Activated T-cell treated with anti-CD3 and anti-CD28 coated beads, Interleukin-2, amount 50 U/mL, for 72 hours (primary cell): ENCODE results near the gene SCRN1. TPM values are rescaled to one million over a fixed set of nuclear protein-coding genes. Genes with fewer than 3 reads are reported as not detected.

Experiments
- ATAC-seq, 2 donors: fragments of 150-1000 bp; cut with Tn5 transposase; replicated peaks in 1 of 2; 2 replicates each; pipeline ENCODE4 v1.10.0; 2021; ENCODE audit warnings: moderate library complexity in 2 of 2, mild to moderate bottlenecking in 1 of 2
- DNase-seq, 2 donors: peaks; one replicate each; pipeline ENCODE4 v3.0.0; 2021 to 2022; ENCODE audit warnings: mixed read lengths in 1 of 2
- H3K27ac Mint-ChIP-seq: one replicate; pipeline ENCODE4 v1.8.0; 2022; ENCODE audit warnings: mild to moderate bottlenecking, moderate library complexity, mixed read lengths
- H3K27me3 Mint-ChIP-seq: one replicate; pipeline ENCODE4 v1.8.0; 2022; ENCODE audit warnings: low read depth, mixed read lengths
- H3K36me3 Mint-ChIP-seq, 2 donors: one replicate each; pipeline ENCODE4 v1.8.0; 2022; ENCODE audit warnings: mixed read lengths in 2 of 2, mild to moderate bottlenecking in 1 of 2; ENCODE audit not compliant: insufficient read depth in 2 of 2
- H3K4me1 Mint-ChIP-seq: one replicate; pipeline ENCODE4 v1.8.0; 2022; ENCODE audit warnings: low read depth, mixed read lengths
- H3K4me3 Mint-ChIP-seq, 2 donors: one replicate each; pipeline ENCODE4 v1.8.0; 2022; ENCODE audit warnings: mild to moderate bottlenecking in 2 of 2, mixed read lengths in 2 of 2, moderate library complexity in 2 of 2
- H3K9me3 Mint-ChIP-seq, 2 donors: one replicate each; pipeline ENCODE4 v1.8.0; 2022; ENCODE audit warnings: mixed read lengths in 2 of 2
- total RNA-seq, 2 donors: library from RNA; stranded (reverse); gene quantifications; one replicate each; pipeline ENCODE4 v1.2.3, GENCODE V29; 2022

SCRN1 gene
- total RNA-seq, 2 donors from 2014 or later, result 10.3 to 14.0 TPM

DNA sequence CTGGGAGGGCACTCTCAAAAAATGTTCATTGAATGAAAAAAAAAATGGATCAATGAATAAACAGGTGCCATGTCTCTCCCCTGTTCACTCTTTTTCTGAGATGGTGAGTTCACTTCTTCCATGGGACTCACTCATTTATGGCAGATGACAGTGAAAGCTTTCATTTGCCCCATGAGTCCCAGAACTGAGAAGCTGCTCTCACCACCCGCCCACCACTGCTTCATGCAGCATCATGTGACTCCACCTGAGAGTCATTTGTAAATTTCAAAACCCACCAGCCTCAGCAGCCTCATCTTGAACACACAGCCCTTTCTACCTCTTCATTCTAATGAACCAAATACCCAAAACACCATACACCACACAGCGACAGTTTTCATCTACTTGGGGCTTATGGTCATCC, 64.9 kb downstream of the SCRN1 start:
- H3K27me3 Mint-ChIP-seq, result no peaks in the 10 kb centered on the region
- peaks cover 8% of the 10 kb centered on the region for H3K4me1 Mint-ChIP-seq
- DNase-seq (peak; percentile 22 to 30), ATAC-seq (peak; percentile 60 to 70)
- no peak overlapping the region for H3K4me3 Mint-ChIP-seq
- H3K36me3 Mint-ChIP-seq, result no peaks in the 10 kb centered on the region
- no peaks in the 10 kb centered on the region for H3K9me3 Mint-ChIP-seq
- no peak overlapping the region for H3K27ac Mint-ChIP-seq

DNA sequence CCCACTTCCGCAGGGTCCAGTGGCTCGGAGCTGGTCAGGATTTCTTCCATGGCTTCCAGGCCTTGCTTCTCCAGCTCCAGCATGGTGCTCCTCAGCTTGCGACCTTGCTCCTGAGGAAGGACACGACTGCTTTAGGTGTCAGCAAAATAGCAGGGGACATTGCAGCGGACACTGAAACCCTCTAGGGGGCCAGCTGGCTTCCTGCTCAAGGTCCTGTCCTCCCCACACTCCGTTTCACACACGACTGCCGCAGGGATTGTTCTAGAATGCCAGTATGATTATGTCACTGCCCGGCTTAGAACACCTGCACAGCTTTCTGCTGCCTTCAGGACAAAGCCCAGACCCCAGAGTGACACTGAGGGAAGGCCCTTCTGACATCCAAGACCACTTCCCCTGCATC, 65.6 kb downstream of the SCRN1 start:
- Mint-ChIP-seq H3K4me3 (no peak overlapping the region), H3K9me3 (no peaks in the 10 kb centered on the region), H3K27me3 (no peaks in the 10 kb centered on the region), H3K36me3 (no peaks in the 10 kb centered on the region), H3K27ac (no peak overlapping the region), H3K4me1 (peaks cover 8% of the 10 kb centered on the region)
- DNase-seq, result no peak
- ATAC-seq, result no peak

DNA sequence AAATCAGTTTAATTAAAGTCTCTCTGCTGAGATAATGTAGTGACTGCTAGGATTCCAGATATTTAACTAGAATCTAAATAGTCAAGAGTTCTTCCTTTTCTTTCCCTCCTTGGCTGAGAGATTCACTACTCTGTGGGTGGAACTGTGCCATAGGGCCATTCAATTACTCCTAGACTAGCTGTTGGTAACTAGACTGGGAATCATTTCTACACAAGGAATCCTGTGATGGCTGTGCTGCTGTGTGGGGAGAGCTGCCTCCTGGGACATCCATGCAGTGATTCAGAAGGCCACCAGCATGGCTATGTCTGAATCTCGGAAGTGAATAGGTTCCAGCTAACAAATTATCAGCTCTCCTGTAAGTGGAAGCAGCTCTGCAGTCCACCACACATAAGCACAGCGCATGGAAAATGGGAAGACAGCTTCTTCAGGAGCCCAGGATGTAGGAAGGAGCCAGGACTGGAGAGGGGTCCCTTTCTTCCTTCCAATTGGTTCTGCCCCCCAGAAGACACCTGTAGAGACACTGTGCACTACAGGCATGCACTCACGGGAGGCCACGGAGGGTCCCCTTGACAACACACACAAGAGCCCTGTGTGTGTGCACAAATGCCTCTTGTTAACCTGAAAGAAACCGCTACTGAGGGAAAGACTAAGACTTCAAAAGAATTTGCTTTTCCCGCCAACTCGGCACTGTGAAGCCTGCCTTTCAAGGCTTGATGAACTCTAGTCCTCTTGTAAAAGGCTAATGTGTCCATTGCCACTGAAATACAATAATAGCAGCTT, 66.5 kb downstream of the SCRN1 start:
- ATAC-seq, result no peak
- no peak for DNase-seq
- no peak overlapping the region for H3K27ac Mint-ChIP-seq
- H3K4me1 Mint-ChIP-seq, result peaks cover 8% of the 10 kb centered on the region
- no peak overlapping the region for H3K4me3 Mint-ChIP-seq
- H3K27me3 Mint-ChIP-seq, result no peaks in the 10 kb centered on the region
- no peaks in the 10 kb centered on the region for H3K9me3 Mint-ChIP-seq
- no peaks in the 10 kb centered on the region for H3K36me3 Mint-ChIP-seq

DNA sequence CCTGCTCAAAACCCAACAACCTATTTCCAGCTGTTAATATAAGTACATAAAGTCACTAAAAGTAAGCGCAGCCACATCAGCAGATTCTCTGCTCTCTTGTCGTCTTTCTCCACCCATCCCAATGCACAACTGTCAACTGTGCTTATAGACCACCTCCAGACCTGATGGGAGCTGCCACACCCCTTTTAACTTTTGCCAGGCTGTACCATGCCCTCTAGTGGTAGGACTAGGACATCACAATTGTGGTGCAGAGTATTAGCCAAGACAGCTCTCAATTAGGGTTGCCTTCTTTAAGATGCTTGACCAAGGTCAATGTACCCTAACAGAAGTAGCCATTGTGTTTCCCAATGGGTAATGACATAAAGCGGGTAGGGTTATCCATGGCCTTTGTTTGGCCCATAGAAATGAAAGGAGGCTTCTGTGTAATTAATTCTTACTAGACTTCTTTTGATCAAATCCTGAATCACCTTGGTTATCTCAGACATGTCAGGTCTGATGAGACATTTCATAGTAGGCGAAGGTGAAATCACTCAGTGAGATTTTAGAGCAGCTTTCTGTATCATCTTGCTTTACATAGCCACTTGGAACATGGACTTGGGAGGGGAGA, 68.1 kb downstream of the SCRN1 start:
- Mint-ChIP-seq H3K27me3 (no peaks in the 10 kb centered on the region), H3K9me3 (no peaks in the 10 kb centered on the region), H3K27ac (no peak overlapping the region), H3K36me3 (no peaks in the 10 kb centered on the region), H3K4me1 (peaks cover 8% of the 10 kb centered on the region), H3K4me3 (no peak overlapping the region)
- peak; percentile 69 to 76 for ATAC-seq
- peak; percentile 36 to 54 for DNase-seq

DNA sequence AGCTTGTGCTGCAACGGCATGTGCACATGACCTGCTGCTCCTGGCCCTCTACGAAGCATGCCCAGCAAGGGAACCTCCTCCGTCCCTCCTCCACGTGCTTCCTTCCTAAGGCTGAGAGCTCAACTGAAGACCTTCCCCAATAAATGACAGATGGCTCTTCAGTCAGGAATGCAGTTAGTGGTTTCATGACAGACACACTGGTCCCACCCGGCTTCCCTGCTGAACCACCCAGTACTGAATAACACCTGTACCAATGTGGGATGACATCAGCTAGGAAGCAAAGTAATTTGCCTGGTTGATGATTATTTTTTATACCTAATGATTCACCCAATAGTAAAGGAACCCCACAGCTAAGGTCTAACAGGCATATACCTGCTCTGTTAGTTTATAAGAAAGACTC, 69.1 kb downstream of the SCRN1 start:
- Mint-ChIP-seq H3K36me3 (no peaks in the 10 kb centered on the region), H3K27ac (no peak overlapping the region), H3K4me3 (no peak overlapping the region), H3K4me1 (peaks cover 8% of the 10 kb centered on the region), H3K9me3 (no peaks in the 10 kb centered on the region), H3K27me3 (peaks cover 3% of the 10 kb centered on the region)
- no peak for DNase-seq
- ATAC-seq, result no peak

DNA sequence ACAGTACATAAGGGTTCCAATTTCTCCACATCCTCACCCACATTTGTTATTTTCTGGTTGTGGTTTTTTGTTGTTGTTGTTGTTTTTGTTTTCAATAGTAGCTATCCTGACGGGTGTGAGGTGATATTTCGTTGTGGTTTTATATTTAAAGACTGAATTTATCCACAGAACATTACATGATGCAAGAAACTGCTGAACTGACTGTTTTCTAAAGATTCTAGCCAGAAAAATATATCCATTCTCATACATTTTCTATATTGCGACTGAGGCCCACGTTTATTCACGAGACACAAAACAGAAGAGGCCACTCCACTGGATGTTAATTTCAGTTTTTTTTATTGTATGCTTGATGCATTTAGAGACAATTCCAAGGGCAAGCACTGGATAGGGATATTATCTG, 69.8 kb downstream of the SCRN1 start:
- peaks cover 10% of the 10 kb centered on the region for H3K27me3 Mint-ChIP-seq
- H3K36me3 Mint-ChIP-seq, result no peaks in the 10 kb centered on the region
- ATAC-seq (no peak), DNase-seq (no peak)
- no peak overlapping the region for H3K27ac Mint-ChIP-seq
- H3K4me1 Mint-ChIP-seq, result peaks cover 6% of the 10 kb centered on the region
- H3K9me3 Mint-ChIP-seq, result no peaks in the 10 kb centered on the region
- H3K4me3 Mint-ChIP-seq, result no peak overlapping the region

DNA sequence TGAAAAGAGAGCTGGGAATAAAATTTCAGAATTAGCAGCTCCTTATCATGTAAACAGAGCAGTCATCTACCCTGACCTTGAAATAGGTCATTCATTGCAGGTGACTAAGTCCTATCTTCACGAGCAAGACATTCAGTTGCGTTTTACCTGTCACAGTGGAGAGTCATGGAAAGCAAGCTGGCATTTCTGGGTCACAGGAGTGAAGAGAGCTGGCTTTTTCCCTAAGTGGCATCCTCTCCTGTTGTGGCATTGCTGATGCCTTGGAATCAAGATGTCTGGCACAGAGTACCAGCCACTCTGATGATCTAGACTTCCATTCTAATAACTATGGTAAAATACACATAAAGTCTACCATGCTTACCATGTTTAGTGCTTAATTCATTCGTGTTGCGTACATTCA, 70.8 kb downstream of the SCRN1 start:
- Mint-ChIP-seq H3K36me3 (no peaks in the 10 kb centered on the region), H3K4me1 (no peaks in the 10 kb centered on the region), H3K27me3 (peaks cover 13% of the 10 kb centered on the region), H3K4me3 (no peak overlapping the region), H3K27ac (no peak overlapping the region), H3K9me3 (no peaks in the 10 kb centered on the region)
- ATAC-seq (no peak), DNase-seq (no peak)

DNA sequence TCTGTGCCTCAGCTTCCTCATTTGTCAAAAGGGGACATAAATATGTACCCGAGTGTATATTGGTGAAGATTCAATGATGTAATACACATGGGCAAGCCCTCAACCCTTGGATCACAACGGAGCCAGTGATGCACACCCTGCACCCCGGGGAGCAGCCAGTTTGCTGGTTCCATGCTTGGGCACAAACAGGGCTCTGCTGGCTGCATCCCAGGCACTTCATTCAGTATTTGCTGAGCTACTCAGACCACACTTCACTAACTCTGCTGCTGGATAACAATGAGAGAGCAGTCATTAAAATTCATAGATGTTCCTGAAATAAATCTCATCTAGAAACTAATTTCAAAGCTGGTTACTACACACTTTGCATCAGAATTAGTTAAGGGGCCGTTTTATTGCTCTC, 72.0 kb downstream of the SCRN1 start:
- peaks cover 19% of the 10 kb centered on the region for H3K27me3 Mint-ChIP-seq
- no peak for ATAC-seq
- H3K9me3 Mint-ChIP-seq, result no peaks in the 10 kb centered on the region

DNA sequence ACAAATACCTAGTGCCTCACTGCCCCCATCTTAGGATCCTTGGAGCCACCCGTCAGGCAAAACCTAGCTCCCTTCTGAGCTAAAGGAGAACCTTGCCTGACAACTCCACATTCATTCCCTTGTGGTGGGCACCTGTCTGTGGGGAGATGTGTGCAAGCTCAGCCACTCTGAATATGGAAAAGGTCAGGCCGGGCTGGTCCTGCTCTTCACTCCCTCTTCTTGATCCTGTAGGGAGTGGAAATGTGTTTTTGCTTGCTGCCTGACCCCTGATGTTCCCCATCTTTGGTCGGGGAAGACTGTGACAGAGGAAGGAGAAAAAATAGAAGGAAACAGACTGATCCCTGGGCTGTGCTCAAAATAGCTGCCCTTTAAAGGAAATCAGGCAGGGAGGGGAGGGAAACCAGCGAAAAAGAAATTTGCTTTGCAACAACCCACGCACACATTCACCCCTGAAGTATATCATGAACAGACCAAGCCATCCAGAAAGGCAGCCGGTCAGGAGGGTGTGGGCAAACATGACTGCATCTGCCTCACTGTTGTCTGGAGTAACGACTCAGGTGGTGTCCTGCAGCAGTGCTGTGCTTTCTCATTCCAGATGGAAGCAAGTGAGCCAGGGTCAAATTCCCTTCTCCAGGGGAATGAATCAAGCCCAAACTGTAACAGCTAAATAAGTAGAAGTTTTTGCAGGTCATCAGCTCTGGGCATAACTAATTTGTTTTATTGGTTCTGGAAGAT, 74.0 kb downstream of the SCRN1 start:
- DNase-seq (no peak), ATAC-seq (no peak)
- Mint-ChIP-seq H3K9me3 (no peaks in the 10 kb centered on the region), H3K4me1 (no peaks in the 10 kb centered on the region), H3K36me3 (no peaks in the 10 kb centered on the region), H3K27me3 (peaks cover 19% of the 10 kb centered on the region), H3K27ac (no peak overlapping the region), H3K4me3 (no peak overlapping the region)

More for the DNA sequence above, 72.0 kb downstream of the SCRN1 start:
- Mint-ChIP-seq H3K4me3 (no peak overlapping the region), H3K36me3 (no peaks in the 10 kb centered on the region), H3K4me1 (no peaks in the 10 kb centered on the region), H3K27ac (no peak overlapping the region)
- no peak for DNase-seq

DNA sequence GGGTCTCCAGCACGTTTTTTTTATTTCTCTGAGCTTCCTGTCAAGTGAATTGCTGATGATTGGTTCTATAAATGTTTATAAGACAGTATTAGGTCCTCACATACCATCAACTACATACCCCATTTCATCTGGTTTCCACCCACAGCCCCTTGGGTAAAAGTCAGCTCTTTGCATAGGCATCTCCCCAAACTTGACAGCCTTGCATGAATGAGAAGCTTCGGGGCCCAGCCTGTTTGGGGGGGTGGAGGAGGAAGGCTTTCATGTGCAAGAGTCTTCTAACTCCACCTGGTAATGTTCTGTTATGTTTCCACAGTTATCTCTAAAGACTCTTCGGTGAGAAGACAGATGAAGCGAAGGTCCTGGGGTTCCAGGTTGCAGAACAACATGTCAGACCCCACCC, 75.4 kb downstream of the SCRN1 start:
- no peak overlapping the region for H3K27ac Mint-ChIP-seq
- H3K4me3 Mint-ChIP-seq, result no peak overlapping the region
- no peaks in the 10 kb centered on the region for H3K9me3 Mint-ChIP-seq
- no peaks in the 10 kb centered on the region for H3K36me3 Mint-ChIP-seq
- DNase-seq (no peak), ATAC-seq (no peak)
- H3K4me1 Mint-ChIP-seq, result no peaks in the 10 kb centered on the region
- H3K27me3 Mint-ChIP-seq, result peaks cover 19% of the 10 kb centered on the region

DNA sequence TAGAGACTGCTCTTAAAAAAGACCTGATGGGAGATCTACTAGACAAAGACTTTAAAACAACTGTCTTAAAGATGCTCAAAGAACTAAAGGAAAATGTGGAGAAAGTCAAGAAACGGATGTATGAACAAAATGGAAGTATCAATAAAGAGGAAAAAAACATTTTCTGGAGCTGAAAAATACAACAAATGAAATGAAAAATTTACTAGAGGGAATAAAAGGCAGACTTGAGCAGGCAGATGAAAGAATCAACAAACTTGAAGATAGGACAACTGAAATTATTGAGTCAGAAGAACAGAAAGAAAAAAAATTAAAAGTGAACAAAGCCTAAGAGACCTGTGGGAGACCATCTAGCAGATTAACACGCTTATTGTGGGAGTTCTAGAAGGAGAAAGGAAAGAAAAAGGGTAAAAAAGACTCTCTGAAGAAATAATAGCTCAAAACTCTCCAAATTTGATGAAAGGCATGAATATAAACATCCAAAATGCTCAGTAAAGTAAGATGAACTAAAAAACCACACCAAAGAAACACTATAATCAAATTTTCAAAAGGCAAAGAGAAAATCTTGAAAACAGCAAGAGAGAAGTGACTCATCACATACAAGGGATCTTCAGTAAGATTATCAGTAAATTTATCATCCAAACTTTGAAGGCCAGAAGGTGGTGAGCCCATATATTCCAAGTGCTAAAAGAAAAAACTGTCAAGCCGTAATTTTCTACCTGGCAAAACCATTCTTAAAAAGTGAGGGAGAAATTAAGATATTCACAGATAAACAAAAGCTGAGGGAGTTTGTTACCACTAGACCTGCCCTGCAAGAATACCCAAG, 83.2 kb downstream of the SCRN1 start:
- DNase-seq (no peak), ATAC-seq (no peak)
- H3K4me3 Mint-ChIP-seq, result no peak overlapping the region
- peaks cover 19 to 21% of the 10 kb centered on the region in 2 donors for H3K9me3 Mint-ChIP-seq
- peaks cover 15 to 16% of the 10 kb centered on the region in 2 donors for H3K36me3 Mint-ChIP-seq
- H3K4me1 Mint-ChIP-seq, result no peaks in the 10 kb centered on the region
- H3K27me3 Mint-ChIP-seq, result peaks cover 8% of the 10 kb centered on the region
- H3K27ac Mint-ChIP-seq, result no peak overlapping the region

DNA sequence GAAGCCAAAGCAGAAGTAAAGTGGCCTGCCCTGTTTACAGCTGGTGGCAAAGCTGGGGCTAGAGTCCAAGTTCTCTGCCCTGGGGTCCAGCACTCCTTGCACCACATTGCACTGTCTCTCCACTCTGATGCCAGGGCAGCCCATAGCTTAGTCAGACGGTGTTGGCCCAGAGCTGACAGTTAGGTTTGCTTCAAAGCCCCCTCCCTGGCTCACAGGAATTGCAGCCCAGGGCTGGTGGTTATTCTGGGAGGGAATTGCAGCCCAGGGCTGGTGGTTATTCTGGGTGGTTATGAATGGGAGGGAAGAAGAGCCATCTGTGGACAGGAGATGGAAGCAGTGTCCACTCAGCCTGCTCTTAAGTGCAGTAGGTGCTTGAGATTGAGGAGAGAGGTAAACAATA, 88.9 kb downstream of the SCRN1 start:
- Mint-ChIP-seq H3K27ac (no peak overlapping the region), H3K9me3 (peaks cover 6 to 9% of the 10 kb centered on the region in 2 donors), H3K27me3 (peaks cover 17% of the 10 kb centered on the region), H3K4me1 (no peaks in the 10 kb centered on the region), H3K36me3 (peaks cover 4 to 9% of the 10 kb centered on the region in 2 donors), H3K4me3 (no peak overlapping the region)
- DNase-seq (no peak), ATAC-seq (no peak)

DNA sequence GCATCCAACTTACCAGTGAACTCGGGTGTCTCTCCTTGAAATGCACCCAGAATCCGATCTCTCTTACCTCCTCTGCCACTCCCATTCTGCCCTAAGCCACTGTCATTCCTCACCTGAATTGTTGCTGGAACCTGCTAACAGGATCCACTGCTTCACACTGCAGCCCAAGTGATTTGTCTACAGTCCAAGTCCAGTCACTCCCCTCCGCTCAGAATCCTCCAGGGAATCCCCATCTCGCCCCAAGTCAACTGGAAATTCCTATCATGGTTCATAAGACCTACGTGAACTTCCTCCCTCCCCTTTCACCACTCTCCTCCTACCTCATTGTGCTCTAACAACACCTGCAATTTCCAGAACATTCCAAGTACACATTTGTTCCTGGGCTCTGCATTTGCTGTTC, 91.3 kb downstream of the SCRN1 start:
- no peak overlapping the region for H3K4me3 Mint-ChIP-seq
- H3K27me3 Mint-ChIP-seq, result peaks cover 9% of the 10 kb centered on the region
- H3K27ac Mint-ChIP-seq, result no peak overlapping the region
- DNase-seq, result no peak
- peaks cover 0 to 3% of the 10 kb centered on the region in 2 donors for H3K9me3 Mint-ChIP-seq
- no peak for ATAC-seq
- no peaks in the 10 kb centered on the region for H3K4me1 Mint-ChIP-seq
- H3K36me3 Mint-ChIP-seq, result peaks cover 0 to 3% of the 10 kb centered on the region in 2 donors
